GM12865 (cell line): Measurements from ENCODE around the gene AP2A2.
"Not testable (repeated sequence)": the region's sequence is repeated elsewhere in the genome, so short reads cannot be mapped to it uniquely, and the experiment has no call there.

ENCODE experiments used
- DNase-seq: peaks from one replicate; pipeline ENCODE4 v3.0.0; 2010; ENCODE audit warnings: low read depth
- H3K4me3 ChIP-seq: 2 replicates; pipeline ENCODE4 v1.5.1; 2011; ENCODE audit warnings: mild to moderate bottlenecking, low read depth, low read length, control low read depth
- TF ChIP-seq, protein P1 (sequence below): IDR thresholded peaks from 2 replicates; pipeline ENCODE4 v1.5.1; 2011; ENCODE audit warnings: low read length, control low read depth, low read depth, inconsistent platforms; ENCODE audit not compliant: insufficient read depth; ENCODE audit errors: missing control alignments

The AP2A2 gene

DNA sequence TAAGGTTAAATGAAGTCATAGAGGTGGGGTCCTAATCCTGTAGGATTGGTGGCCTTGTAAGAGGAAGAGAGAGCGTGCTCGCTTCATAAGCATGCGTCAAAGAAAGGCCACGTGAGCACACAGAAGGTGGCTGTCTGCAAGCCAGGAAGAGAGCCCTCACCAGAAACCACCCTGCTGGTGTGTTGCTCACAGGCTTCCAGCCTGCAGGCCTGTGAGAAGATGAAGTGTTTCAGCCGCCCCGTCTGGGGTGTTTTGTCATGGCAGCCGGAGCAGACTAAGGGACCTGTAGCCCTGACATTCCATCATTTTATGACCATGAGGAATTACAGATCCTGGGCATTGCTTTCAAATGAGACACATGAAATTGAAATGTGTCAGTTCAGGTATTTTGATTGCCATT is 32.4 kb downstream of the AP2A2 start:
- H3K4me3 ChIP-seq = no peak overlapping the region
- no peak for DNase-seq
- TF ChIP-seq, protein P1, sequence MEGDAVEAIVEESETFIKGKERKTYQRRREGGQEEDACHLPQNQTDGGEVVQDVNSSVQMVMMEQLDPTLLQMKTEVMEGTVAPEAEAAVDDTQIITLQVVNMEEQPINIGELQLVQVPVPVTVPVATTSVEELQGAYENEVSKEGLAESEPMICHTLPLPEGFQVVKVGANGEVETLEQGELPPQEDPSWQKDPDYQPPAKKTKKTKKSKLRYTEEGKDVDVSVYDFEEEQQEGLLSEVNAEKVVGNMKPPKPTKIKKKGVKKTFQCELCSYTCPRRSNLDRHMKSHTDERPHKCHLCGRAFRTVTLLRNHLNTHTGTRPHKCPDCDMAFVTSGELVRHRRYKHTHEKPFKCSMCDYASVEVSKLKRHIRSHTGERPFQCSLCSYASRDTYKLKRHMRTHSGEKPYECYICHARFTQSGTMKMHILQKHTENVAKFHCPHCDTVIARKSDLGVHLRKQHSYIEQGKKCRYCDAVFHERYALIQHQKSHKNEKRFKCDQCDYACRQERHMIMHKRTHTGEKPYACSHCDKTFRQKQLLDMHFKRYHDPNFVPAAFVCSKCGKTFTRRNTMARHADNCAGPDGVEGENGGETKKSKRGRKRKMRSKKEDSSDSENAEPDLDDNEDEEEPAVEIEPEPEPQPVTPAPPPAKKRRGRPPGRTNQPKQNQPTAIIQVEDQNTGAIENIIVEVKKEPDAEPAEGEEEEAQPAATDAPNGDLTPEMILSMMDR = no peak

DNA sequence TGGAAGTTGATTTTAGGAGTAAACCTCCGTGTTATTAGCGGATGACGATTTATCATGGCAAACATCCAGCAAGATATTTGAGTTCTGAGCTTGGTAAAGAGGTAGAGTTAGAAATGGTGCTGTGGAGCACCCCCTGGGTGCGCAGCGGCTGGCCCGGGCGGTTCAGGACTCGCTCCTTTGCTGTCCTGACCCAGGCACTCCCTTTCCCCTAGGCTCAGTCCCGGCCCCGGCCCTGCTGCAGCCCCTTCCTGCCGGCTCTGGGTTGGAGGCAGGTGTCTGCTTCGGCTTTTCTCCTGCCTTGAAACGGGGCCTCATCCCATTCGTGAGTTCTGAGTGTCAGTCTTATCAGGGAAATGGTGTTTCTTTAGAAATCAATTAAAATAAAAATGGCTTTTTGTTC is 33.4 kb downstream of the AP2A2 start:
- H3K4me3 ChIP-seq = no peak overlapping the region
- no peak for DNase-seq
- TF ChIP-seq, protein P1 = no peak

DNA sequence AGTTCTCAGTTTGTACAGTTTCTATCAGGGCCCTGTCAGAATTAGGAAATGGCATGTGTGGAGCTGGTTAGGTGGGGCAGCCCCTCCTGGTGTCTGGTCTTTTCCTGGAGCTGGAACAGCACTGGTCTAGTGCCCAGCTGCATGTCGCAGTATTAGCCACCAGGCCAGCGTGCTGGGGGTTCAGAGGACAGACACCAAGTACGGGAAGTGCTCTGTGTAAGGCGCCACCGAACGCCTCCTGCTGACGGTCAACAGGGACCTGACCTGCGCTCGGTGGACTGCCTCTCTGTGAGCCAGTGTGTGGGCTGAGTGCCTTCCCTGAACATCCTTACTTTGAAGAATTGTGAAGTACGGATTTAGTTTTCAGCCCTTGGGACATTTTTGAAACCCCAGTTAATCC is 33.9 kb downstream of the AP2A2 start:
- no peak overlapping the region for H3K4me3 ChIP-seq
- TF ChIP-seq, protein P1 = no peak
- no peak for DNase-seq

DNA sequence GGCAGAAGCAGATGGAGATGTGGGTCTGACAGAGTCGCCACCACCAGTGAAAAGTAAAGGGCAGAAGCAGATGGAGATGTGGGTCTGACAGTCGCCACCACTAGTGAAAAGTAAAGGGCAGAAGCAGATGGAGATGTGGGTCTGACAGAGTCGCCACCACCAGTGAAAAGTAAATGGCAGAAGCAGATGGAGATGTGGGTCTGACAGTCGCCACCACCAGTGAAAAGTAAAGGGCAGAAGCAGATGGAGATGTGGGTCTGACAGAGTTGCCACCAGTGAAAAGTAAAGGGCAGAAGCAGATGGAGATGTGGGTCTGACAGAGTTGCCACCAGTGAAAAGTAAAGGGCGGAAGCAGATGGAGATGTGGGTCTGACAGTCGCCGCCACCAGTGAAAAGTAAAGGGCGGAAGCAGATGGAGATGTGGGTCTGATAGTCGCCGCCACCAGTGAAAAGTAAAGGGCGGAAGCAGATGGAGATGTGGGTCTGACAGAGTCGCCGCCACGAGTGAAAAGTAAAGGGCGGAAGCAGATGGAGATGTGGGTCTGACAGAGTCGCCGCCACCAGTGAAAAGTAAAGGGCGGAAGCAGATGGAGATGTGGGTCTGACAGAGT is 35.7 kb downstream of the AP2A2 start:
- H3K4me3 ChIP-seq, DNase-seq: not testable (repeated sequence)

DNA sequence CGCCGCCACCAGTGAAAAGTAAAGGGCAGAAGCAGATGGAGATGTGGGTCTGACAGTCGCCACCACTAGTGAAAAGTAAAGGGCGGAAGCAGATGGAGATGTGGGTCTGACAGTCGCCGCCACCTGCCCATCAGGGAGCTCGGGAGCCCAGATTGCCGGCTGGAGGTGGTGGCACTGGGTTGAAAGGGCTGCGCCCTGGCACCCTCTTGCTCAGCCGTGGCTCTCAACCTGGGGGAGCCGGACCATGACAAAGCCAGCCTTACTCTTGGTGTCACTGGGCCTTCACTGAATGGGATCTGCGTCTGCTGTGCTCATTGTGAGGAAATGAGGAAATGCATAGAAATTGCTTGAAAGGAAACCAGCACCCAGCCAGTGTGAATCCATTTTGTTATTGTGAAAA is 36.3 kb downstream of the AP2A2 start:
- H3K4me3 ChIP-seq = no peak overlapping the region
- no peak for DNase-seq
- TF ChIP-seq, protein P1 = no peak

DNA sequence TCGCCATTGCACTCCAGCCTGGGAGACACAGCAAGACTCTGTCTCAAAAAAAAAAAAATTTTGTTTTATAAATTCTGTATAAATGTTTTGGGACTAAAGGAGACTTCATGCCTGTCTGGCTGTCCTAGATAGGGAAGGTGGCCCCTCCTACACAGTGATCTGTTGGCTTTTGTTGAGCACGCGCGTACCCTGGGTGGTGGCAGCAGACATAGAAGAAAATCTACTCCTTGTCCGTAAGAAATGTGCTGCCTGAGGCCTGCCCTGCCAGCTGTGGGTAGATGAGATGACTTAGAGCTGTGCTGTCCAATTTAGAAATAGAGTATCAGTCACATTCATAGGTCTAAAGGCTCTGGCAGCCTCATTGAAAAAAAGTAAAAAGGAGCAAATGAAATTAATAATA is 37.0 kb downstream of the AP2A2 start:
- TF ChIP-seq, protein P1 = no peak
- DNase-seq = no peak
- H3K4me3 ChIP-seq = no peak overlapping the region

DNA sequence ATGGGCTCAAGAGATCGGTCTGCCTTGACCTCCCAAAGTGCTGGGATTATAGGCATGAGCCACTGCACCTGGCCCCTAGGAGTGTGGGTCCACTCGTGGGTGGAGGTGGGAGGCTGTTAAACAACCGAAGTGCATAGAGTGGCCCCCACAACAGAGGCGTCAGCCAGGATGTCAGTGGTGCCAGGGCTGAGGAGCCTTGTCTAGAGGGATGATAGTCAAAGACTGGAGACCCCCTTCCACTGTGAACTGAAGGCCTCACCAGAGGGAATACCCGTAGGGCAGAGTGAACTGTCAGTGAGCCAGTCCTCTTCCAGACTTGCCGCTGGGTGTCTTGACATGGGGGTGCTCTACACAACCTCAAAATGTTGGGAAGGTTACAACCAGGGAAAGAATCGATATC is 38.2 kb downstream of the AP2A2 start:
- no peak for DNase-seq

More for the DNA sequence above, 38.2 kb downstream of the AP2A2 start:
- H3K4me3 ChIP-seq = no peak overlapping the region
- TF ChIP-seq, protein P1 = no peak
